NCI-H1048 (cell line): ENCODE measurements around the gene LDOC1.
"Not testable (repeated sequence)": the region's sequence is repeated elsewhere in the genome, so short reads cannot be mapped to it uniquely, and the experiment has no call there.

Source experiments
- DNase-seq: peaks from one replicate; lab custom pipeline; 2025; lab: John Stamatoyannopoulos, UW

Gene LDOC1

GRCh38 chrX:141176586-141177451 is at the start of gene LDOC1:
LDOC1 (minus strand) TSS chrX:141177129; CDS start chrX:141177021, 108 bp downstream.
- no peak for DNase-seq

GRCh38 chrX:141221611-141222010 is 44.7 kb upstream of the LDOC1 start:
- no peak for DNase-seq

GRCh38 chrX:141220342-141221008 is 43.5 kb upstream of the LDOC1 start:
- no peak for DNase-seq

- no peak for DNase-seq
These were observed 37.3 kb upstream of the LDOC1 start for GRCh38 chrX:141214196-141214595.

GRCh38 chrX:141201962-141202361 is 25.0 kb upstream of the LDOC1 start:
- no peak for DNase-seq

- DNase-seq, result not testable (repeated sequence)
These were observed 11.6 kb upstream of the LDOC1 start for GRCh38 chrX:141188573-141188972.

- DNase-seq, result no peak
These were observed 8.4 kb upstream of the LDOC1 start for GRCh38 chrX:141185366-141185765.

GRCh38 chrX:141183000-141183399 is 6.1 kb upstream of the LDOC1 start:
- DNase-seq, result no peak

- DNase-seq, result no peak
These were observed 3.9 kb upstream of the LDOC1 start for GRCh38 chrX:141180851-141181250.

- DNase-seq, result no peak
These were observed 1.1 kb downstream of the LDOC1 start for GRCh38 chrX:141175786-141176185.

GRCh38 chrX:141164406-141164805 is 12.5 kb downstream of the LDOC1 start:
- no peak for DNase-seq

- DNase-seq, result no peak
These were observed 18.8 kb downstream of the LDOC1 start for GRCh38 chrX:141158084-141158483.

GRCh38 chrX:141155231-141155630 is 21.7 kb downstream of the LDOC1 start:
- not testable (repeated sequence) for DNase-seq

GRCh38 chrX:141142946-141143345 is 34.0 kb downstream of the LDOC1 start:
- no peak for DNase-seq

- DNase-seq, result no peak
These were observed 43.7 kb downstream of the LDOC1 start for GRCh38 chrX:141133272-141133671.

- DNase-seq, result no peak
These were observed 49.8 kb downstream of the LDOC1 start for GRCh38 chrX:141127146-141127545.
